Osteocyte (in vitro differentiated cells): ENCODE measurements around the gene PDZRN4. TPM values are rescaled to one million over a fixed set of nuclear protein-coding genes. Genes with fewer than 3 reads are reported as not detected.

Source experiments
- DNase-seq: peaks from one replicate; pipeline ENCODE4 v3.0.0; 2021; ENCODE audit warnings: mixed read lengths; ENCODE audit not compliant: unreplicated experiment; ENCODE audit errors: extremely low spot score
- H3K27ac Mint-ChIP-seq: one replicate; pipeline ENCODE4 v1.8.0; 2021; ENCODE audit warnings: mild to moderate bottlenecking, mixed read lengths; ENCODE audit not compliant: unreplicated experiment
- H3K27me3 Mint-ChIP-seq: one replicate; pipeline ENCODE4 v1.8.0; 2021; ENCODE audit warnings: mixed read lengths; ENCODE audit not compliant: unreplicated experiment
- H3K36me3 Mint-ChIP-seq: one replicate; pipeline ENCODE4 v1.8.0; 2021; ENCODE audit warnings: mixed read lengths; ENCODE audit not compliant: unreplicated experiment
- H3K4me1 Mint-ChIP-seq: one replicate; pipeline ENCODE4 v1.8.0; 2021; ENCODE audit warnings: mixed read lengths; ENCODE audit not compliant: unreplicated experiment
- H3K4me3 Mint-ChIP-seq: one replicate; pipeline ENCODE4 v1.8.0; 2021; ENCODE audit warnings: mild to moderate bottlenecking, moderate library complexity, mixed read lengths; ENCODE audit not compliant: unreplicated experiment
- H3K9me3 Mint-ChIP-seq: one replicate; pipeline ENCODE4 v1.8.0; 2021; ENCODE audit warnings: mixed read lengths; ENCODE audit not compliant: unreplicated experiment
- CTCF ChIP-seq: fragments of 200-600 bp; sonication (generic); IDR thresholded peaks from 2 replicates; pipeline ENCODE4 v1.5.0; 2021; ENCODE audit warnings: antibody characterized with exemption, mild to moderate bottlenecking, moderate library complexity
- total RNA-seq: library from RNA; stranded (reverse); gene quantifications from 2 replicates; pipeline ENCODE4 v1.2.1, GENCODE V29; 2021

PDZRN4 gene
- total RNA-seq, 1 donor from 2014 or later = not detected

GRCh38 chr12:41507286-41507685 is 319.2 kb downstream of the PDZRN4 start:
- H3K9me3 Mint-ChIP-seq = no peaks in the 10 kb centered on the region
- DNase-seq = no peak
- H3K36me3 Mint-ChIP-seq = no peaks in the 10 kb centered on the region
- H3K4me1 Mint-ChIP-seq = no peaks in the 10 kb centered on the region
- peaks cover 23% of the 10 kb centered on the region for H3K27me3 Mint-ChIP-seq
- H3K4me3 Mint-ChIP-seq = no peak overlapping the region
- TF ChIP-seq CTCF = no peak
- H3K27ac Mint-ChIP-seq = no peak overlapping the region

GRCh38 chr12:41509271-41510055 is 321.3 kb downstream of the PDZRN4 start:
- Mint-ChIP-seq H3K36me3 (no peaks in the 10 kb centered on the region), H3K4me1 (no peaks in the 10 kb centered on the region), H3K4me3 (no peak overlapping the region), H3K9me3 (no peaks in the 10 kb centered on the region), H3K27ac (no peak overlapping the region), H3K27me3 (peaks cover 20% of the 10 kb centered on the region)
- DNase-seq = no peak
- no peak for TF ChIP-seq CTCF

- Mint-ChIP-seq H3K36me3 (no peaks in the 10 kb centered on the region), H3K4me1 (no peaks in the 10 kb centered on the region), H3K27ac (no peak overlapping the region), H3K9me3 (no peaks in the 10 kb centered on the region), H3K4me3 (no peak overlapping the region), H3K27me3 (peaks cover 14% of the 10 kb centered on the region)
- DNase-seq = no peak
- no peak for TF ChIP-seq CTCF
These were observed 322.4 kb downstream of the PDZRN4 start for GRCh38 chr12:41510470-41510869.

GRCh38 chr12:41511247-41511646 is 323.1 kb downstream of the PDZRN4 start:
- Mint-ChIP-seq H3K4me3 (no peak overlapping the region), H3K9me3 (no peaks in the 10 kb centered on the region), H3K27ac (no peak overlapping the region), H3K36me3 (no peaks in the 10 kb centered on the region), H3K4me1 (no peaks in the 10 kb centered on the region), H3K27me3 (peaks cover 11% of the 10 kb centered on the region)
- no peak for DNase-seq
- TF ChIP-seq CTCF = no peak

- no peak for TF ChIP-seq CTCF
- no peak for DNase-seq
- Mint-ChIP-seq H3K27me3 (peaks cover 4% of the 10 kb centered on the region), H3K27ac (no peak overlapping the region), H3K36me3 (no peaks in the 10 kb centered on the region), H3K4me3 (no peak overlapping the region), H3K9me3 (no peaks in the 10 kb centered on the region), H3K4me1 (no peaks in the 10 kb centered on the region)
These were observed 324.4 kb downstream of the PDZRN4 start for GRCh38 chr12:41512497-41512896.
